NT2/D1 (cell line): Measurements from ENCODE around the gene RGS12.

ENCODE experiments used
- DNase-seq: peaks from one replicate; pipeline ENCODE4 v3.0.0-alpha.2; 2011; ENCODE audit warnings: low read depth, low spot score
- H3K27me3 ChIP-seq: 2 replicates; pipeline ENCODE4 v1.6.0; 2011; ENCODE audit warnings: mild to moderate bottlenecking; ENCODE audit not compliant: insufficient read length, insufficient read depth
- H3K36me3 ChIP-seq: 2 replicates; pipeline ENCODE4 v1.6.1; 2011; ENCODE audit warnings: mild to moderate bottlenecking, low read length, mixed read lengths; ENCODE audit not compliant: insufficient read depth, insufficient read length
- H3K4me1 ChIP-seq: 2 replicates; pipeline ENCODE4 v1.5.1; 2011; ENCODE audit not compliant: insufficient read depth, insufficient read length
- H3K4me3 ChIP-seq: 2 replicates; pipeline ENCODE4 v1.5.1; 2011; ENCODE audit warnings: low read depth; ENCODE audit not compliant: insufficient read length
- H3K9ac ChIP-seq: 2 replicates; pipeline ENCODE4 v1.6.0; 2011; ENCODE audit warnings: low read depth; ENCODE audit not compliant: insufficient read length
- H3K9me3 ChIP-seq: 2 replicates; pipeline ENCODE4 v1.5.1; 2011; ENCODE audit warnings: mild to moderate bottlenecking, low read length; ENCODE audit not compliant: insufficient read depth
- SUZ12 ChIP-seq: IDR thresholded peaks from 2 replicates; pipeline ENCODE4 v1.6.1; 2011; ENCODE audit not compliant: insufficient read length, insufficient read depth; ENCODE audit errors: extremely low read depth
- YY1 ChIP-seq: IDR thresholded peaks from 2 replicates; pipeline ENCODE4 v1.6.1; 2011; ENCODE audit not compliant: insufficient read length, insufficient read depth
- ZNF274 ChIP-seq: IDR thresholded peaks from 2 replicates; pipeline ENCODE4 v1.6.1; 2011; ENCODE audit warnings: mild to moderate bottlenecking, low read depth, low read length

Gene RGS12

GRCh38 chr4:3292571-3293400, at the start of gene RGS12:
TSS of gene RGS12 (plus strand) at chr4:3293021. CDS start at chr4:3316171, 23,150 bp downstream.
- TF ChIP-seq YY1 (no peak), SUZ12 (no peak), ZNF274 (no peak)
- peaks cover 28% of the 10 kb centered on the region for H3K4me1 ChIP-seq
- peaks cover 11% of the 10 kb centered on the region for H3K36me3 ChIP-seq
- H3K9ac ChIP-seq = peak within 1 kb of the TSS; percentile 86
- peaks cover 27% of the 10 kb centered on the region for H3K27me3 ChIP-seq
- no peaks in the 10 kb centered on the region for H3K9me3 ChIP-seq
- H3K4me3 ChIP-seq = peak within 1 kb of the TSS; percentile 83
- peak; percentile 81 for DNase-seq

GRCh38 chr4:3243136-3243780, 49.6 kb upstream of the RGS12 start:
- DNase-seq = no peak
- H3K36me3 ChIP-seq = peaks cover 67% of the 10 kb centered on the region
- H3K9me3 ChIP-seq = no peaks in the 10 kb centered on the region
- peaks cover 24% of the 10 kb centered on the region for H3K4me1 ChIP-seq
- H3K9ac ChIP-seq = no peak overlapping the region
- H3K4me3 ChIP-seq = no peak overlapping the region
- H3K27me3 ChIP-seq = no peaks in the 10 kb centered on the region
- TF ChIP-seq YY1 = no peak
- TF ChIP-seq SUZ12 = no peak
- no peak for TF ChIP-seq ZNF274

- TF ChIP-seq ZNF274 (no peak), YY1 (no peak), SUZ12 (no peak)
- Histone ChIP-seq H3K4me3 (no peak overlapping the region), H3K9ac (no peak overlapping the region), H3K36me3 (peaks cover 60% of the 10 kb centered on the region), H3K9me3 (no peaks in the 10 kb centered on the region), H3K27me3 (no peaks in the 10 kb centered on the region), H3K4me1 (peaks cover 24% of the 10 kb centered on the region)
- DNase-seq = no peak
These were observed 48.8 kb upstream of the RGS12 start for GRCh38 chr4:3244002-3244401.

- no peak for DNase-seq
These were observed 48.1 kb upstream of the RGS12 start for GRCh38 chr4:3244747-3245146.

GRCh38 chr4:3245676-3246075, 47.1 kb upstream of the RGS12 start:
- no peaks in the 10 kb centered on the region for H3K27me3 ChIP-seq
- H3K9me3 ChIP-seq = no peaks in the 10 kb centered on the region
- H3K4me1 ChIP-seq = peaks cover 28% of the 10 kb centered on the region
- no peak for DNase-seq
- no peak overlapping the region for H3K4me3 ChIP-seq
- no peak for TF ChIP-seq SUZ12
- no peak overlapping the region for H3K9ac ChIP-seq
- peaks cover 43% of the 10 kb centered on the region for H3K36me3 ChIP-seq

More at GRCh38 chr4:3244747-3245146, 48.1 kb upstream of the RGS12 start:
- H3K9ac ChIP-seq = no peak overlapping the region
- H3K27me3 ChIP-seq = no peaks in the 10 kb centered on the region
- H3K4me1 ChIP-seq = peaks cover 22% of the 10 kb centered on the region
- peaks cover 52% of the 10 kb centered on the region for H3K36me3 ChIP-seq
- no peaks in the 10 kb centered on the region for H3K9me3 ChIP-seq
- TF ChIP-seq SUZ12 (no peak), YY1 (no peak), ZNF274 (no peak)
- H3K4me3 ChIP-seq = no peak overlapping the region

GRCh38 chr4:3246458-3247398, 46.1 kb upstream of the RGS12 start:
- Histone ChIP-seq H3K9ac (peak overlapping the region; percentile 3), H3K4me3 (no peak overlapping the region), H3K36me3 (peaks cover 32% of the 10 kb centered on the region), H3K27me3 (no peaks in the 10 kb centered on the region), H3K4me1 (peaks cover 27% of the 10 kb centered on the region), H3K9me3 (no peaks in the 10 kb centered on the region)
- no peak for DNase-seq
- TF ChIP-seq YY1 (no peak), SUZ12 (no peak), ZNF274 (no peak)
